KMS-11 (cell line): ENCODE measurements around the gene CLEC2A.
"Not testable (repeated sequence)": the region's sequence is repeated elsewhere in the genome, so short reads cannot be mapped to it uniquely, and the experiment has no call there.

Source experiments
- H2AFZ ChIP-seq: fragments of 200-600 bp; sonication (generic); 2 replicates; pipeline ENCODE4 v1.6.1; 2016; ENCODE audit warnings: antibody characterized with exemption, mixed run types, low read depth
- H3K27ac ChIP-seq: fragments of 200-600 bp; sonication (generic); 2 replicates; pipeline ENCODE4 v1.6.1; 2016; ENCODE audit warnings: mild to moderate bottlenecking, mixed run types
- H3K27me3 ChIP-seq: fragments of 200-600 bp; sonication (generic); 2 replicates; pipeline ENCODE4 v1.6.1; 2017; ENCODE audit warnings: mild to moderate bottlenecking, low read depth, mixed run types, moderate library complexity; ENCODE audit not compliant: insufficient read depth
- H3K36me3 ChIP-seq: fragments of 200-600 bp; sonication (generic); 2 replicates; pipeline ENCODE4 v1.6.1; 2017; ENCODE audit warnings: mild to moderate bottlenecking, mixed run types; ENCODE audit not compliant: insufficient read depth
- H3K4me1 ChIP-seq: fragments of 200-600 bp; sonication (generic); 2 replicates; pipeline ENCODE4 v1.6.1; 2016; ENCODE audit warnings: mild to moderate bottlenecking, low read depth, mixed run types; ENCODE audit not compliant: poor library complexity, severe bottlenecking
- H3K4me2 ChIP-seq: fragments of 200-600 bp; sonication (generic); 2 replicates; pipeline ENCODE4 v1.7.0; 2016; ENCODE audit warnings: mild to moderate bottlenecking, mixed run types
- H3K4me3 ChIP-seq: fragments of 200-600 bp; sonication (generic); IDR thresholded peaks from 2 replicates; pipeline ENCODE4 v1.6.1; 2017; ENCODE audit warnings: low read depth, low read length, mixed read lengths; ENCODE audit not compliant: insufficient read depth
- H3K79me2 ChIP-seq: fragments of 200-600 bp; sonication (generic); 2 replicates; pipeline ENCODE4 v1.6.1; 2016; ENCODE audit warnings: low read depth, mixed run types; ENCODE audit not compliant: insufficient read depth
- H3K9ac ChIP-seq: fragments of 200-600 bp; sonication (generic); 2 replicates; pipeline ENCODE4 v1.6.1; 2016; ENCODE audit warnings: mild to moderate bottlenecking, mixed run types
- H4K20me1 ChIP-seq: fragments of 200-600 bp; sonication (generic); 2 replicates; pipeline ENCODE4 v1.6.1; 2016; ENCODE audit warnings: mild to moderate bottlenecking, mixed run types; ENCODE audit not compliant: insufficient read depth
- CTCF ChIP-seq: fragments of 200-600 bp; sonication (generic); conservative IDR thresholded peaks from 2 replicates; pipeline ENCODE4 v1.6.1; 2017; ENCODE audit warnings: low read depth, mild to moderate bottlenecking, antibody characterized with exemption, low read length, moderate library complexity, mixed read lengths

The CLEC2A gene

DNA sequence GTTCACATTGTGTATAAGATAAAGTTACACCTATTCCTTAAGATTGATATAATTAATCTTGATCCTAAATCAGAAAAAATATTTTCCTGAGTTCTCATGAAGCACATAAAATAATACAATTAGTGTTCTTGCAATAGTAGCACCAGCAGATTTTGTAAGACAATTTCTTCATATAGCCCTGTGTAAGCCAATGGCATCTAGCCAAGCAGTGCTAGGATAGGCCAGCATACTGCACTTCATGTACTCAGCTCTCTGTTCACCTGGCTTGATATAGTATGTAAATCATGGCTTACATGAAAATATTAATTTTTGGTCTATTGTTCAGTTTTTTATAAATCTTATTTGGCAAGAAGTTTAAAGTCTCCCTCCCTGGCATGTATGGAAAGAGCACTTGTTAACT is 49.0 kb downstream of the CLEC2A start:
- no peaks in the 10 kb centered on the region for H4K20me1 ChIP-seq
- H3K9ac ChIP-seq, result no peak overlapping the region
- H3K4me1 ChIP-seq, result no peaks in the 10 kb centered on the region
- no peaks in the 10 kb centered on the region for H3K79me2 ChIP-seq
- no peak for TF ChIP-seq CTCF
- no peak overlapping the region for H3K4me2 ChIP-seq
- no peaks in the 10 kb centered on the region for H3K36me3 ChIP-seq
- H3K4me3 ChIP-seq, result no peak overlapping the region
- no peak overlapping the region for H2AFZ ChIP-seq
- H3K27ac ChIP-seq, result no peak overlapping the region
- H3K27me3 ChIP-seq, result no peaks in the 10 kb centered on the region

DNA sequence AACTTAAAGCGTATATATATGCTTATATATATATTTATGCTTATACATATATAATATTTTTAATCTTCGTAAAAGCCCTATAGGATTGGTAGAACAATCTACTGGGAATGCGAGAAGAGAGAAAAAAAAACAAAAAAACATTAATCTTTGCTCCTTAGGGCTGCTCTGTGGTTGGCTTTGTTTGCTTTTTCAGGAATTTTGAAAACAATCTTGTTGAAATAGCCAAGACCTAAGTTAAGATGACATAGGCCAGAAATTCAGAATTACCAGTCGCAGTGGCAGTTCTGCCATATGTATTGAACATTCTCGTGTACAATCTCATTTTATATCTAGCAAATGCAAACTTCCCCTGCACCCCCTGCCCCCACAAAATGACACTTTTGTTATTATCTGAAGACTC is 50.2 kb downstream of the CLEC2A start:
- Histone ChIP-seq H3K4me3 (no peak overlapping the region), H3K27me3 (no peaks in the 10 kb centered on the region), H3K9ac (no peak overlapping the region), H3K27ac (no peak overlapping the region), H3K4me1 (no peaks in the 10 kb centered on the region), H3K79me2 (no peaks in the 10 kb centered on the region), H4K20me1 (no peaks in the 10 kb centered on the region), H3K36me3 (no peaks in the 10 kb centered on the region), H3K4me2 (no peak overlapping the region), H2AFZ (no peak overlapping the region)
- no peak for TF ChIP-seq CTCF

- Histone ChIP-seq H3K79me2 (no peaks in the 10 kb centered on the region), H3K4me3 (no peak within 1 kb of the TSS), H3K27me3 (no peaks in the 10 kb centered on the region), H3K4me2 (no peak within 1 kb of the TSS), H3K9ac (no peak within 1 kb of the TSS), H3K36me3 (no peaks in the 10 kb centered on the region), H3K27ac (no peak within 1 kb of the TSS), H4K20me1 (no peaks in the 10 kb centered on the region), H3K4me1 (no peaks in the 10 kb centered on the region), H2AFZ (no peak within 1 kb of the TSS)
- TF ChIP-seq CTCF, result no peak
Observed at GRCh38 chr12:9881246-9881645, 50.9 kb downstream of the CLEC2A start, which contains the start of gene KLRF2. TSS of gene KLRF2 (plus strand) at chr12:9881489. CDS start at chr12:9881596, 107 bp downstream.

DNA sequence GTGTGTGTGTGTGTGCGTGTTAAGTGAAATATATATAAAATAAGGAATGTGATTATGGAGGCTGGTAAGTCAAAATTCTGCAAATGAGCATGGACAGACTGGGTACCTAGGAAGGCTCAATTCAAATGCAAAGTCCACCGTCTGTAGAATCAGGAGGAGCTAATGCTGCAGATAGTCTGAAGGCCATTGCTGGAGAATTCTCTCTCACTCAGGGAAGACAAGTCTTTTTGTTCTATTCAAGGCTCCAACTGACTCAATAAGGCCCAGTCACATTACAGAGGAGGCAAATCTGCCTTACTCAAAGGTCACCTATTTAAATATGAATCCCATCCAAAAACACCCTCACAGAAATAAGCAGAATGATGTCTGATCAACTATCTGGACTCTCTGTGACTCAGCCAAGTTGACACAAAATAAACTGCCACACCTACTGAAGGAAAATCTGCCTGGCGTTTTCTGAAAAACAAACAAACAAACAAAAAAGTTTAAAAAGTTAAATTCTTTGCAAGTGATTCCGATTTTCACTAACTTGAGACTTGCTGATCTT is 51.6 kb downstream of the CLEC2A start:
- H3K27ac ChIP-seq, result no peak overlapping the region
- no peaks in the 10 kb centered on the region for H3K4me1 ChIP-seq
- no peak for TF ChIP-seq CTCF
- H3K4me2 ChIP-seq, result no peak overlapping the region
- no peaks in the 10 kb centered on the region for H3K79me2 ChIP-seq
- H3K27me3 ChIP-seq, result no peaks in the 10 kb centered on the region
- no peaks in the 10 kb centered on the region for H3K36me3 ChIP-seq
- H3K9ac ChIP-seq, result no peak overlapping the region
- H4K20me1 ChIP-seq, result no peaks in the 10 kb centered on the region
- no peak overlapping the region for H2AFZ ChIP-seq
- H3K4me3 ChIP-seq, result no peak overlapping the region

GRCh38 chr12:9876120-9876519 is 56.0 kb downstream of the CLEC2A start:
- H3K27ac ChIP-seq, H2AFZ ChIP-seq, H3K27me3 ChIP-seq, H3K9ac ChIP-seq, H3K4me1 ChIP-seq, H3K79me2 ChIP-seq, H4K20me1 ChIP-seq, H3K4me2 ChIP-seq, H3K36me3 ChIP-seq, H3K4me3 ChIP-seq: not testable (repeated sequence)
